Activated CD4-positive, alpha-beta memory T cell treated with anti-CD3 and anti-CD28 coated beads for 36 hours (primary cell): Measurements from ENCODE around the gene ZMYND11. TPM values are rescaled to one million over a fixed set of nuclear protein-coding genes. Genes with fewer than 3 reads are reported as not detected.
"Not testable (repeated sequence)": the region's sequence is repeated elsewhere in the genome, so short reads cannot be mapped to it uniquely, and the experiment has no call there.

ENCODE experiments used
- CTCF ChIA-PET: fragments of 350-600 bp; sonication (Branson Sonifier 250); formaldehyde crosslinking; loops from one replicate; lab custom pipeline; 2021; ENCODE audit warnings: antibody characterized with exemption, inconsistent platforms; lab: Charles Lee
- POLR2A ChIA-PET: fragments of 350-600 bp; sonication (Branson Sonifier 250); formaldehyde crosslinking; loops from one replicate; lab custom pipeline; 2021; ENCODE audit warnings: antibody characterized with exemption; lab: Charles Lee
- DNase-seq: peaks from one replicate; pipeline ENCODE4 v3.0.0-alpha.2; 2020
- H3K27ac Mint-ChIP-seq: one replicate; pipeline ENCODE4 v1.8.0; 2021; ENCODE audit warnings: mixed read lengths
- H3K27me3 Mint-ChIP-seq: one replicate; pipeline ENCODE4 v1.8.0; 2021; ENCODE audit warnings: mixed read lengths
- H3K36me3 Mint-ChIP-seq: one replicate; pipeline ENCODE4 v1.8.0; 2021; ENCODE audit warnings: mixed read lengths
- H3K4me1 Mint-ChIP-seq: one replicate; pipeline ENCODE4 v1.8.0; 2021; ENCODE audit warnings: low read depth, mixed read lengths
- H3K4me3 Mint-ChIP-seq: one replicate; pipeline ENCODE4 v1.8.0; 2021; ENCODE audit warnings: mild to moderate bottlenecking, mixed read lengths
- H3K9me3 Mint-ChIP-seq: one replicate; pipeline ENCODE4 v1.8.0; 2021; ENCODE audit warnings: mixed read lengths
- intact Hi-C: fragments of 100-400 bp; cut with micrococcal nuclease; formaldehyde crosslinking; loops from one replicate; pipeline ENCODE4 v1.15.1; 2023
- total RNA-seq, 2 experiments: library from RNA; stranded (reverse); gene quantifications; one replicate each; pipeline ENCODE4 v1.2.3, GENCODE V29; 2021

The ZMYND11 gene
- total RNA-seq, 2 experiments from 2014 or later, result 15.9 to 19.4 TPM

- H3K9me3 Mint-ChIP-seq, H3K4me3 Mint-ChIP-seq, POLR2A ChIA-PET, H3K36me3 Mint-ChIP-seq, H3K27me3 Mint-ChIP-seq, H3K4me1 Mint-ChIP-seq, CTCF ChIA-PET: not testable (repeated sequence)
- DNase-seq, result peak; percentile 38
- intact Hi-C loops, result loop anchor here (1.0 kb wide), 1 partner anchor 20 kb away; no protein-coding TSS in a partner anchor
- peak overlapping the region; percentile 49 for H3K27ac Mint-ChIP-seq
Observed at GRCh38 chr10:264160-265073, 129.2 kb downstream of the ZMYND11 start.

GRCh38 chr10:265074-265440 lies 129.8 kb downstream of the ZMYND11 start:
- intact Hi-C loops, result loop anchor here (1.0 kb wide), 1 partner anchor 19 kb away; no protein-coding TSS in a partner anchor
- POLR2A ChIA-PET, CTCF ChIA-PET, H3K27me3 Mint-ChIP-seq, H3K27ac Mint-ChIP-seq, H3K36me3 Mint-ChIP-seq, H3K4me3 Mint-ChIP-seq, H3K9me3 Mint-ChIP-seq, H3K4me1 Mint-ChIP-seq: not testable (repeated sequence)
- peak; percentile 64 for DNase-seq

- H3K9me3 Mint-ChIP-seq, H3K27ac Mint-ChIP-seq, H3K4me1 Mint-ChIP-seq, DNase-seq, H3K4me3 Mint-ChIP-seq, H3K36me3 Mint-ChIP-seq, H3K27me3 Mint-ChIP-seq, CTCF ChIA-PET: not testable (repeated sequence)
- POLR2A ChIA-PET, result interaction anchor here (0.6 kb wide), 1 partner anchor 131 kb away, joined by 3 read pairs; no protein-coding TSS in a partner anchor
- intact Hi-C loops, result loop anchor here (1.0 kb wide), 1 partner anchor 18 kb away; no protein-coding TSS in a partner anchor
Observed at GRCh38 chr10:265816-266588, 130.7 kb downstream of the ZMYND11 start.

- POLR2A ChIA-PET, result no interaction called here
- Mint-ChIP-seq H3K27ac (no peak overlapping the region), H3K36me3 (no peaks in the 10 kb centered on the region)
Observed at GRCh38 chr10:266974-267425, 131.7 kb downstream of the ZMYND11 start.

GRCh38 chr10:267705-268104 lies 132.4 kb downstream of the ZMYND11 start:
- intact Hi-C loops, result no loop called here

More at GRCh38 chr10:266974-267425, 131.7 kb downstream of the ZMYND11 start:
- no peak for DNase-seq
- CTCF ChIA-PET, result no interaction called here
- H3K4me1 Mint-ChIP-seq, result peaks cover 1% of the 10 kb centered on the region
- intact Hi-C loops, result no loop called here
- H3K4me3 Mint-ChIP-seq, result no peak overlapping the region
- no peaks in the 10 kb centered on the region for H3K9me3 Mint-ChIP-seq
- no peaks in the 10 kb centered on the region for H3K27me3 Mint-ChIP-seq

GRCh38 chr10:269440-270074 lies 134.3 kb downstream of the ZMYND11 start:
- no peaks in the 10 kb centered on the region for H3K36me3 Mint-ChIP-seq
- H3K9me3 Mint-ChIP-seq, result no peaks in the 10 kb centered on the region
- intact Hi-C loops, result no loop called here
- H3K4me3 Mint-ChIP-seq, result no peak overlapping the region
- POLR2A ChIA-PET, result no interaction called here
- H3K27me3 Mint-ChIP-seq, result no peaks in the 10 kb centered on the region
- no peak overlapping the region for H3K27ac Mint-ChIP-seq
- no peak for DNase-seq
- CTCF ChIA-PET, result no interaction called here
- peaks cover 1% of the 10 kb centered on the region for H3K4me1 Mint-ChIP-seq

More at GRCh38 chr10:267705-268104, 132.4 kb downstream of the ZMYND11 start:
- ChIA-PET CTCF (no interaction called here), POLR2A (no interaction called here)
- Mint-ChIP-seq H3K9me3 (no peaks in the 10 kb centered on the region), H3K4me1 (peaks cover 1% of the 10 kb centered on the region), H3K27me3 (no peaks in the 10 kb centered on the region), H3K27ac (no peak overlapping the region), H3K4me3 (no peak overlapping the region), H3K36me3 (no peaks in the 10 kb centered on the region)
- no peak for DNase-seq

- H3K4me3 Mint-ChIP-seq, result no peak overlapping the region
- POLR2A ChIA-PET, result no interaction called here
- CTCF ChIA-PET, result no interaction called here
Observed at GRCh38 chr10:271201-271600, 135.9 kb downstream of the ZMYND11 start.

GRCh38 chr10:271722-272121 lies 136.5 kb downstream of the ZMYND11 start:
- CTCF ChIA-PET, result no interaction called here
- no peak for DNase-seq
- intact Hi-C loops, result no loop called here
- POLR2A ChIA-PET, result no interaction called here
- Mint-ChIP-seq H3K4me3 (no peak overlapping the region), H3K27me3 (no peaks in the 10 kb centered on the region), H3K36me3 (no peaks in the 10 kb centered on the region), H3K9me3 (no peaks in the 10 kb centered on the region), H3K4me1 (no peaks in the 10 kb centered on the region), H3K27ac (no peak overlapping the region)

More at GRCh38 chr10:271201-271600, 135.9 kb downstream of the ZMYND11 start:
- DNase-seq, result no peak
- no peaks in the 10 kb centered on the region for H3K36me3 Mint-ChIP-seq
- intact Hi-C loops, result no loop called here
- no peaks in the 10 kb centered on the region for H3K9me3 Mint-ChIP-seq
- no peak overlapping the region for H3K27ac Mint-ChIP-seq
- no peaks in the 10 kb centered on the region for H3K27me3 Mint-ChIP-seq
- H3K4me1 Mint-ChIP-seq, result no peaks in the 10 kb centered on the region

GRCh38 chr10:273088-273487 lies 137.8 kb downstream of the ZMYND11 start:
- H3K27ac Mint-ChIP-seq, result no peak overlapping the region
- no peak for DNase-seq
- H3K4me1 Mint-ChIP-seq, result no peaks in the 10 kb centered on the region
- intact Hi-C loops, result no loop called here
- no peaks in the 10 kb centered on the region for H3K36me3 Mint-ChIP-seq
- POLR2A ChIA-PET, result no interaction called here
- H3K9me3 Mint-ChIP-seq, result no peaks in the 10 kb centered on the region
- H3K4me3 Mint-ChIP-seq, result no peak overlapping the region
- CTCF ChIA-PET, result no interaction called here
- H3K27me3 Mint-ChIP-seq, result no peaks in the 10 kb centered on the region

GRCh38 chr10:274866-275265 lies 139.6 kb downstream of the ZMYND11 start:
- Mint-ChIP-seq H3K4me1 (no peaks in the 10 kb centered on the region), H3K36me3 (no peaks in the 10 kb centered on the region), H3K9me3 (no peaks in the 10 kb centered on the region), H3K4me3 (no peak overlapping the region), H3K27me3 (no peaks in the 10 kb centered on the region), H3K27ac (no peak overlapping the region)
- POLR2A ChIA-PET, result no interaction called here
- intact Hi-C loops, result no loop called here
- DNase-seq, result no peak
- CTCF ChIA-PET, result no interaction called here

- Mint-ChIP-seq H3K9me3 (no peaks in the 10 kb centered on the region), H3K36me3 (no peaks in the 10 kb centered on the region), H3K4me1 (no peaks in the 10 kb centered on the region), H3K27ac (no peak overlapping the region), H3K4me3 (no peak overlapping the region), H3K27me3 (no peaks in the 10 kb centered on the region)
- POLR2A ChIA-PET, result no interaction called here
- no peak for DNase-seq
- CTCF ChIA-PET, result no interaction called here
- intact Hi-C loops, result no loop called here
Observed at GRCh38 chr10:275680-276079, 140.4 kb downstream of the ZMYND11 start.

- Mint-ChIP-seq H3K4me1 (peaks cover 9% of the 10 kb centered on the region), H3K9me3 (no peaks in the 10 kb centered on the region), H3K27me3 (no peaks in the 10 kb centered on the region), H3K4me3 (no peak overlapping the region), H3K27ac (no peak overlapping the region), H3K36me3 (no peaks in the 10 kb centered on the region)
- CTCF ChIA-PET, result no interaction called here
- DNase-seq, result no peak
- intact Hi-C loops, result no loop called here
- POLR2A ChIA-PET, result no interaction called here
Observed at GRCh38 chr10:277963-278362, 142.7 kb downstream of the ZMYND11 start.
